Activated CD4-positive, alpha-beta T cell treated with anti-CD3 and anti-CD28 coated beads, Interleukin-2, amount 10 ng/mL, durations not matched to agents 7 days and 5 days (primary cell): ENCODE results near the gene PRDM11. TPM values are rescaled to one million over a fixed set of nuclear protein-coding genes. Genes with fewer than 3 reads are reported as not detected.

Source experiments
- CTCF ChIA-PET: fragments of 350-600 bp; sonication (Branson Sonifier 250); formaldehyde crosslinking; loops from one replicate; lab custom pipeline; 2021; ENCODE audit warnings: antibody characterized with exemption; lab: Charles Lee
- POLR2A ChIA-PET: fragments of 350-600 bp; sonication (Branson Sonifier 250); formaldehyde crosslinking; loops from one replicate; lab custom pipeline; 2021; ENCODE audit warnings: antibody characterized with exemption; lab: Charles Lee
- DNase-seq: peaks from one replicate; pipeline ENCODE4 v3.0.0-alpha.2; 2020
- H3K27ac Mint-ChIP-seq: one replicate; pipeline ENCODE4 v1.8.0; 2021; ENCODE audit warnings: mild to moderate bottlenecking, moderate library complexity, mixed read lengths
- H3K27me3 Mint-ChIP-seq: one replicate; pipeline ENCODE4 v1.8.0; 2021; ENCODE audit warnings: mixed read lengths
- H3K36me3 Mint-ChIP-seq: one replicate; pipeline ENCODE4 v1.8.0; 2021; ENCODE audit warnings: low read depth, mixed read lengths
- H3K4me1 Mint-ChIP-seq: one replicate; pipeline ENCODE4 v1.8.0; 2021; ENCODE audit warnings: mixed read lengths
- H3K4me3 Mint-ChIP-seq: one replicate; pipeline ENCODE4 v1.8.0; 2021; ENCODE audit warnings: mild to moderate bottlenecking, moderate library complexity, mixed read lengths
- H3K9me3 Mint-ChIP-seq: one replicate; pipeline ENCODE4 v1.8.0; 2021; ENCODE audit warnings: mixed read lengths
- total RNA-seq, 2 experiments: library from RNA; stranded (reverse); gene quantifications; one replicate each; pipeline ENCODE4 v1.2.3, GENCODE V29; 2021

Gene PRDM11
- total RNA-seq, 2 experiments from 2014 or later = 1.6 to 1.7 TPM

DNA sequence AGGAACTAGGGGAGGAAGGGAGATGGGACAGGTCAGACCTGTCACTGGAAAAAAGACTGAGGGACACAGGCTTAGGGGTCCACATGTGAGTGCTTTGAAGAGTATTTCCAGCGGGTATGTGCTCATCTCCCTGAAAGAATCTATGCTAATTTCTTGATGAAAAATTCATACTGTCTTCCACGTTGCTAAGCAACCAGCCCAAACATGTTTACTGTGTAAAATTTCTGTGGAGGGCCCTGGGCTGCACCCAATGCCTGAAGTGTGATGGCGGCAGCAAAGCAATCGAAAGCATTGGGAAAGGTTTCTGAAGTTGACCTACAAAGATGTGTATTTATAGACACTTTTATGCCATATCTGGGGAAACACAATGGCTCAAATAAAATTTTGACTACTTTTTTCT, 132.3 kb downstream of the PRDM11 start:
- Mint-ChIP-seq H3K4me1 (no peaks in the 10 kb centered on the region), H3K27ac (no peak overlapping the region), H3K36me3 (no peaks in the 10 kb centered on the region), H3K9me3 (peaks cover 6% of the 10 kb centered on the region), H3K27me3 (peaks cover 40% of the 10 kb centered on the region), H3K4me3 (no peak overlapping the region)
- ChIA-PET POLR2A (no interaction called here), CTCF (no interaction called here)
- no peak for DNase-seq

DNA sequence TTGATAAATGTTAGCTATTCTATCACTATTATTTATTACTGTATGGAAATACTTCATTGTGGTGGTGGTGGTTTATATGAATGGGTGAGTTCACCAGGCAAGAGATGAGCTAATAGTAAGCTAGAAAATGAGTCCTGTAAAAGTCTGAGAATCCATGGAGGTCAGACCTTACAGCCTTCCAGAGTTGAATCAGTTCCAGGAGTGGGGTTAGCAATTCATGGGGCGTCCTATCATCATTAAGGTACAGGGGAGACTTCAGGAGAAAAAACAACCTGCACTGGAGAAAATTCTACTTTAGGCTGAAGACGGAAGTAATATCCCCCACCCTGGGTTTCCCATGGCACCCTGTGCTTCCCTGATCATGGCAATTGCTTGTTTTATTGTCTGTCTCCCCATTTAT, 133.2 kb downstream of the PRDM11 start:
- CTCF ChIA-PET = no interaction called here
- Mint-ChIP-seq H3K27me3 (peaks cover 43% of the 10 kb centered on the region), H3K4me1 (no peaks in the 10 kb centered on the region), H3K9me3 (peaks cover 6% of the 10 kb centered on the region), H3K4me3 (no peak overlapping the region), H3K27ac (no peak overlapping the region), H3K36me3 (no peaks in the 10 kb centered on the region)
- POLR2A ChIA-PET = no interaction called here
- DNase-seq = no peak

DNA sequence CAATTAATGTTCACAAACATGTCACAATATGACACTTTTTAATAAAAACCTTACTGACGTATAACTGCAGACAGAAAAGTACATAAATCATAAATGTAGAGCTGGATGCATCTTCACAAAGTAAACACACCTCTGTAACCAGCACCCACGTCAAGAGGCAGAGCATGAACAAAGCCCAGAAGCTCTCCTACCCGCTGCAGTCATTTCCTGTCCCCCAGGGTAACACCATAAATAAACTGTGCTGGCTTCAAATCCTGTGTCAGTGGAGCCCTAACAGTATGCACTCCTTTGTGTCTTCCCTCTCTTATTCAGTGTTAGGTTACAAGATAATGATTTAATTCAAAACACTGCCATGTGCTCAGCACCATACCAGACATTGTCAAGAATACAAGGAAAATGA, 134.0 kb downstream of the PRDM11 start:
- H3K27ac Mint-ChIP-seq = no peak overlapping the region
- H3K4me3 Mint-ChIP-seq = no peak overlapping the region
- POLR2A ChIA-PET = no interaction called here
- no peak for DNase-seq
- no peaks in the 10 kb centered on the region for H3K4me1 Mint-ChIP-seq
- H3K36me3 Mint-ChIP-seq = no peaks in the 10 kb centered on the region
- CTCF ChIA-PET = no interaction called here
- H3K9me3 Mint-ChIP-seq = peaks cover 6% of the 10 kb centered on the region
- peaks cover 47% of the 10 kb centered on the region for H3K27me3 Mint-ChIP-seq

DNA sequence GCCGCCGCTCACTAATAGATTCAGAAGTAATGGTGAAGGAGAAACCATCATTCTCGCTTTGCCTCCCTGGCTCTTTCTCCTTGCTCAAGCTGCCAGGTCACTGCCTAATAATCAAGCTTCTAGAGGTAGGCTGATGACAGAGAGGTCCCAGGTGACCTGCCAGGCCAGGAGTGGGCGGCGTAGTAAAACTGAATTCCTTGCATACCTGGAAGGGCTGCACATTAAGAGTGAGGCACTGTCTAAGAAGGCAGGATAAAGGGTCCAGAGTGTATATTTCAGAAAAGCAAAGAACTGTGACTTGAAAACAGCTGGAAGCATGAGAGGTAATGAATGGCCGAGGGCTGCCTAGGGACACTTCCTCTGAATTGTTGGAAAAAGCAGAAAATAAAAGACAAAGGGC, 135.6 kb downstream of the PRDM11 start:
- ChIA-PET CTCF (interaction anchor here (1.4 kb wide), 1 partner anchor 17 kb away, joined by 3 read pairs; no protein-coding TSS in a partner anchor), POLR2A (no interaction called here)
- Mint-ChIP-seq H3K4me3 (no peak overlapping the region), H3K4me1 (no peaks in the 10 kb centered on the region), H3K9me3 (peaks cover 6% of the 10 kb centered on the region), H3K27ac (no peak overlapping the region), H3K27me3 (peaks cover 51% of the 10 kb centered on the region), H3K36me3 (no peaks in the 10 kb centered on the region)
- no peak for DNase-seq

Other genes with a start within 250 kb of the PRDM11 start
- 1 to 10 TPM in 1 of 2 experiments, under 1 TPM in 1; 0.67 to 1.4 TPM for gene TP53I11, start 195.8 kb upstream of the PRDM11 start, total RNA-seq
- gene SYT13, start 139.7 kb downstream of the PRDM11 start, total RNA-seq = not detected